ENCODE results near the gene LYZ. TPM values are rescaled to one million over a fixed set of nuclear protein-coding genes. Genes with fewer than 3 reads are reported as not detected.

LYZ gene
- total RNA-seq, 2 donors from 2014 or later: 20.6 to 162 TPM

GRCh38 chr12:69389831-69390230 lies 41.6 kb downstream of the LYZ start:
- Histone ChIP-seq H3K4me1 (no peaks in the 10 kb centered on the region), H3K27ac (no peak overlapping the region), H3K9me3 (no peaks in the 10 kb centered on the region), H3K36me3 (no peaks in the 10 kb centered on the region), H3K9ac (ENCODE audit: low read depth in 2 of 2, low read length in 2 of 2) (no peak overlapping the region), H3K27me3 (no peaks in the 10 kb centered on the region), H3K4me3 (no peak overlapping the region)
- DNase-seq: no peak
- TF ChIP-seq, protein P1, sequence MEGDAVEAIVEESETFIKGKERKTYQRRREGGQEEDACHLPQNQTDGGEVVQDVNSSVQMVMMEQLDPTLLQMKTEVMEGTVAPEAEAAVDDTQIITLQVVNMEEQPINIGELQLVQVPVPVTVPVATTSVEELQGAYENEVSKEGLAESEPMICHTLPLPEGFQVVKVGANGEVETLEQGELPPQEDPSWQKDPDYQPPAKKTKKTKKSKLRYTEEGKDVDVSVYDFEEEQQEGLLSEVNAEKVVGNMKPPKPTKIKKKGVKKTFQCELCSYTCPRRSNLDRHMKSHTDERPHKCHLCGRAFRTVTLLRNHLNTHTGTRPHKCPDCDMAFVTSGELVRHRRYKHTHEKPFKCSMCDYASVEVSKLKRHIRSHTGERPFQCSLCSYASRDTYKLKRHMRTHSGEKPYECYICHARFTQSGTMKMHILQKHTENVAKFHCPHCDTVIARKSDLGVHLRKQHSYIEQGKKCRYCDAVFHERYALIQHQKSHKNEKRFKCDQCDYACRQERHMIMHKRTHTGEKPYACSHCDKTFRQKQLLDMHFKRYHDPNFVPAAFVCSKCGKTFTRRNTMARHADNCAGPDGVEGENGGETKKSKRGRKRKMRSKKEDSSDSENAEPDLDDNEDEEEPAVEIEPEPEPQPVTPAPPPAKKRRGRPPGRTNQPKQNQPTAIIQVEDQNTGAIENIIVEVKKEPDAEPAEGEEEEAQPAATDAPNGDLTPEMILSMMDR (IDR thresholded peaks at IDR 0.05): no peak
- intact Hi-C loops (cut with DNase I): loop anchor here (10.0 kb wide), 1 partner anchor 255 kb away; no protein-coding TSS in a partner anchor

DNA sequence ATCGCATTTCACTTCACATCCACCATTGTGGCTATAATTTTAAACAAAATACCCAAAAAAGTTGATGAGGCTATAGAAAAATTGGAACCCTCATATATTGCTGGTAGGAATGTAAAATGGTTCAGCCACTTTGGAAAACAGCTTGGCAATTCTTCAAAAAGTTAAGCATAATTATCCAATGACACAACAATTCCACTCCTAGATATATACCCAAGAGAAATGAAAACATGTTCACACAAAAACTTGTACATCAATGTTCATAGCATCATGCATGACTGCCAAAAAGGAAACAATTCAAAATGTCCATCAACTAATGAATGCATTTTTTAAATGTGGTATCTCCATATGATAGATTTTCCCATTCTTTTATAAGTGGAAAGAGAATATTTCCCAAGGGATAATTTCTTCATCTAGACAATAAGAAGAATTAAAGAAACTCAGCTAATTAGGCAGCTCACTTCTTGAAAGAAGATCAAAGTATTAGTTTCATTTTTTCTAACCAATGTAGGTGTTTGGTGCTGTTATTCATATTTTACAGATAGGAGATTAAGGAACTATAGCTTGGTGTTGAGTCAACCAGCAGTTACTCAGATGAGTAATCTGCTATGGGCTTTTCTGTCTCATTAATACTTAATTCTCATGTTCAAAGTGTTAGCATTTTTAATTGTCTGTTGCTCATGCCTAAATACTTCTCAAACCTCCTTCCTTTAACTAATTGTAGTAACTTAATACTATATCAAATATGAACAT lies 44.2 kb downstream of the LYZ start:
- intact Hi-C loops (cut with DNase I): no loop called here
- Histone ChIP-seq H3K4me1 (no peaks in the 10 kb centered on the region), H3K9me3 (no peaks in the 10 kb centered on the region), H3K27me3 (no peaks in the 10 kb centered on the region), H3K4me3 (no peak overlapping the region), H3K27ac (no peak overlapping the region), H3K9ac (ENCODE audit: low read depth in 2 of 2, low read length in 2 of 2) (no peak overlapping the region), H3K36me3 (no peaks in the 10 kb centered on the region)
- DNase-seq: no peak
- TF ChIP-seq, protein P1 (IDR thresholded peaks at IDR 0.05): no peak

DNA sequence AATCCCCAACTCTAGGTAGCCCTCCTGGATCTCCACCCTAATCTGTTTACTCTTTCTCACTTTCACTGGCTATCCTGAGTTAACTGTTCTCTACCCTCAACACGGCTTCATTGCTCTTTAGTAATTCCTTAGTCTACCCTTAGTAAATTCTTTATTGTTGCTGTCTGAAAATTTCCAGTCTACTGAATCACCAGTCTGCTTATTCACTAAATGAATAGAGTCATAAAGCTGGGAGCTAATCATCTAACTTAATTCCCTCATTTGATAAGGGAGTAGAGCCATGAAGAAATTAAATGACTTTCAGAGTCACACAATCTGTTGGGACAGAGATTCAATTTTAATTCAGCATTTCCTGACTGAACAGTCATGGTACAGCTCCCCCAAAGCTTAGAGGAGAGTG lies 47.9 kb downstream of the LYZ start:
- Histone ChIP-seq H3K9ac (ENCODE audit: low read depth in 2 of 2, low read length in 2 of 2) (no peak overlapping the region), H3K27ac (no peak overlapping the region), H3K9me3 (no peaks in the 10 kb centered on the region), H3K4me3 (no peak overlapping the region), H3K27me3 (no peaks in the 10 kb centered on the region), H3K36me3 (no peaks in the 10 kb centered on the region), H3K4me1 (no peaks in the 10 kb centered on the region)
- no peak for DNase-seq
- TF ChIP-seq, protein P1 (IDR thresholded peaks at IDR 0.05): no peak
- intact Hi-C loops (cut with DNase I): no loop called here

GRCh38 chr12:69396963-69397362 lies 48.8 kb downstream of the LYZ start:
- no peak overlapping the region for H3K4me3 ChIP-seq
- no peaks in the 10 kb centered on the region for H3K4me1 ChIP-seq
- intact Hi-C loops (cut with DNase I): no loop called here
- H3K9ac ChIP-seq (ENCODE audit: low read depth in 2 of 2, low read length in 2 of 2): no peak overlapping the region
- no peaks in the 10 kb centered on the region for H3K27me3 ChIP-seq
- no peak overlapping the region for H3K27ac ChIP-seq
- DNase-seq: no peak
- TF ChIP-seq, protein P1 (IDR thresholded peaks at IDR 0.05): no peak
- H3K36me3 ChIP-seq: no peaks in the 10 kb centered on the region
- H3K9me3 ChIP-seq: no peaks in the 10 kb centered on the region

DNA sequence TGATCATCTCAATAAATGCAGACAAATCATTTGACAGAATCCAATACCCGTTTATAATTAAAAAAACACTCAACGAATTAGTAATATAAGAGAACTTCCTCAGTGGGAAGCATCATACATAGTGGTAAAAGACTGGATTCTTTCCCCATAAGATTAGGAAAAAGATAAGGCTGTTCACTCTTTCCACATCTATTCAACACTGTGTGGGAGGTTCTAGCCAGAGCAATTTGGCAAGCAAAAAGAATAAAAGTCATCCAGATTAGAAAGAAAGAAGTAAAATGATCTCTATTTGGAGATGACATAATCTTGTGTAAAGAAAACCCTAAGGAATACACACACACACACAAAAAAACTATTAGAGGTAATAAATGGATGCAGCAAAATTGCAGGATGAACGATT lies 49.8 kb downstream of the LYZ start:
- no peaks in the 10 kb centered on the region for H3K9me3 ChIP-seq
- no peaks in the 10 kb centered on the region for H3K27me3 ChIP-seq
- DNase-seq: no peak
- no peak overlapping the region for H3K27ac ChIP-seq
- no peak overlapping the region for H3K4me3 ChIP-seq
- H3K9ac ChIP-seq (ENCODE audit: low read depth in 2 of 2, low read length in 2 of 2): no peak overlapping the region
- no peaks in the 10 kb centered on the region for H3K4me1 ChIP-seq
- H3K36me3 ChIP-seq: no peaks in the 10 kb centered on the region
- TF ChIP-seq, protein P1 (IDR thresholded peaks at IDR 0.05): no peak
- intact Hi-C loops (cut with DNase I): no loop called here

All from colonic mucosa (tissue), 4 donors.